Epithelial cell of proximal tubule (primary cell): Measurements from ENCODE around the gene LSAMP. TPM values are rescaled to one million over a fixed set of nuclear protein-coding genes. Genes with fewer than 3 reads are reported as not detected.

Experiments
- DNase-seq: peaks from one replicate; pipeline ENCODE4 v3.0.0-alpha.2; 2011; ENCODE audit warnings: low read depth
- H3K4me3 ChIP-seq: 2 replicates; pipeline ENCODE4 v1.5.1; 2011; ENCODE audit warnings: low read depth, mild to moderate bottlenecking, low read length
- CTCF ChIP-seq: conservative IDR thresholded peaks from 2 replicates; pipeline ENCODE4 v1.5.1; 2012; ENCODE audit warnings: low read depth, mild to moderate bottlenecking, low read length
- total RNA-seq: library from RNA; depleted of rRNA; stranded (reverse); fragments of >200 nt; gene quantifications from 2 replicates; pipeline ENCODE4 v1.2.3, GENCODE V29; 2015

LSAMP gene
- total RNA-seq, 1 donor from 2014 or later = 5.1 TPM

DNA sequence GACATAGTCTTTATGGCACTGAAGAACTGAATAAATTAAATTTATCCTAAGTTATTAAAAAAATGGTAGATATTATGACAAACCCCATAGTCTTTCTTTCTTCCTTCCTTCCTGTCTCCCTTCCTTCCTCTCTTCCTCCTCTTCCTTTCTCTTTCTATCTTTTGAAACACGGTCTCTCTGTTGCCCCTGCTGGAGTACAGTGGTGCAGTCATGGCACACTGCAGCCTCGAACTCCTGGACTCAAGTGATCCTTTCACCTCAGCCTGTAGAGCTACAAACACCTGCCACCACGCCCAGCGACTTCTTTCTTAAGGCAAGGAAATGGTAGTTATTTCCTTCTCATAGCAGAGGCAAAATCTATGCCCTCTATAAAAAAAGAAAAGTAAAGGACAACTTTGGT lies 467.4 kb downstream of the LSAMP start:
- DNase-seq = no peak
- TF ChIP-seq CTCF = peak; percentile 22
- H3K4me3 ChIP-seq = no peak overlapping the region

- H3K4me3 ChIP-seq = no peak overlapping the region
- no peak for TF ChIP-seq CTCF
- DNase-seq = no peak
Measured at GRCh38 chr3:115975796-115976195, 469.5 kb downstream of the LSAMP start.

GRCh38 chr3:115975353-115975752 lies 469.9 kb downstream of the LSAMP start:
- TF ChIP-seq CTCF = no peak
- no peak for DNase-seq
- H3K4me3 ChIP-seq = no peak overlapping the region

- no peak for TF ChIP-seq CTCF
- DNase-seq = no peak
- no peak overlapping the region for H3K4me3 ChIP-seq
Measured at GRCh38 chr3:115974940-115975339, 470.3 kb downstream of the LSAMP start.

GRCh38 chr3:115968871-115969270 lies 476.4 kb downstream of the LSAMP start:
- no peak for TF ChIP-seq CTCF
- DNase-seq = no peak

GRCh38 chr3:115961380-115961779 lies 483.9 kb downstream of the LSAMP start:
- peak; percentile 18 for TF ChIP-seq CTCF
- no peak overlapping the region for H3K4me3 ChIP-seq
- no peak for DNase-seq

More at GRCh38 chr3:115968871-115969270, 476.4 kb downstream of the LSAMP start:
- H3K4me3 ChIP-seq = no peak overlapping the region

- DNase-seq = no peak
- TF ChIP-seq CTCF = no peak
- no peak overlapping the region for H3K4me3 ChIP-seq
Measured at GRCh38 chr3:115960799-115961198, 484.5 kb downstream of the LSAMP start.
